A549 treated with AZD9567 at 1 μM for 4 hours (cell line): ENCODE results near the gene TSPAN5. TPM values are rescaled to one million over a fixed set of nuclear protein-coding genes. Genes with fewer than 3 reads are reported as not detected.

Source experiments
- total RNA-seq: library from RNA; stranded (reverse); fragments of 200-300 nt; extraction: Qiagen RNA extraction; gene quantifications from 5 replicates; pipeline ENCODE4 v1.2.3, GENCODE V29; 2022; ENCODE audit not compliant: insufficient read depth

TSPAN5 gene
- 10.8 to 15.4 TPM (median 11.3 TPM) in 5 replicates for total RNA-seq

GRCh38 chr4:98658287-98659105, at the start of gene TSPAN5:
TSPAN5 (minus strand) TSS chr4:98658611.

